Colon (tissue), 2 donors: ENCODE results near the gene ST8SIA6.
"Not testable (repeated sequence)": the region's sequence is repeated elsewhere in the genome, so short reads cannot be mapped to it uniquely, and the experiment has no call there.

Experiments
- FAIRE-seq: peaks from 2 replicates; lab custom pipeline; 2012; peaks lifted over from hg19 to GRCh38; lab: Jason Lieb, UNC
- donor health status: control.
- donor health status: control.

Gene ST8SIA6

DNA sequence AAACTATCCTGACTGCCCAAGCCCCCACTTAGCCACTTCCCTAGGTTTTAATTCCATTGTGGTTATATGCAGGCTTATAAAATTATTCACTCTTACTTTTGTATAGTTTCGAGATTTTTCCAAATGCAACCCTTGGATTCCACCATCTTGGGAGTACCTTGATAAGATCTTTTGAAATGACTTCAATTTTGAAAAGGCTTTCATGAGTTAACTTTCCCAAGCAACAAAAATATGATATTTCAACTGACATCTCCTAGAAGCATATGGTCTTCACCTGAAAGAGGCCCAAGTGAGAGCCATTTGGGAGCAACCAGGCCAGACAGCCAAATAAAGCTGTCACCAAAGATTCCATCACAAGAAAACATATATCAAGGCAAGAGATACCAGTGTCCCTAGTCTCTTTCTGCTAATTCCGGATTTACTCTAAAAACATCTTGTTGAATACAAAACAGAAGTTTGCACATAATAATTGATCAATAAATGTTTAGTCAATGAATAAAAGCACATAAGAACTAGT lies 1.7 kb upstream of the ST8SIA6 start:
- FAIRE-seq, result no peak

GRCh38 chr10:17455015-17455520 lies 673 bp upstream of the ST8SIA6 start:
- FAIRE-seq, result no peak

GRCh38 chr10:17453373-17454091 lies 863 bp downstream of the ST8SIA6 start:
- FAIRE-seq, result no peak

- FAIRE-seq, result no peak
Measured at GRCh38 chr10:17453035-17453372, 1.4 kb downstream of the ST8SIA6 start.

DNA sequence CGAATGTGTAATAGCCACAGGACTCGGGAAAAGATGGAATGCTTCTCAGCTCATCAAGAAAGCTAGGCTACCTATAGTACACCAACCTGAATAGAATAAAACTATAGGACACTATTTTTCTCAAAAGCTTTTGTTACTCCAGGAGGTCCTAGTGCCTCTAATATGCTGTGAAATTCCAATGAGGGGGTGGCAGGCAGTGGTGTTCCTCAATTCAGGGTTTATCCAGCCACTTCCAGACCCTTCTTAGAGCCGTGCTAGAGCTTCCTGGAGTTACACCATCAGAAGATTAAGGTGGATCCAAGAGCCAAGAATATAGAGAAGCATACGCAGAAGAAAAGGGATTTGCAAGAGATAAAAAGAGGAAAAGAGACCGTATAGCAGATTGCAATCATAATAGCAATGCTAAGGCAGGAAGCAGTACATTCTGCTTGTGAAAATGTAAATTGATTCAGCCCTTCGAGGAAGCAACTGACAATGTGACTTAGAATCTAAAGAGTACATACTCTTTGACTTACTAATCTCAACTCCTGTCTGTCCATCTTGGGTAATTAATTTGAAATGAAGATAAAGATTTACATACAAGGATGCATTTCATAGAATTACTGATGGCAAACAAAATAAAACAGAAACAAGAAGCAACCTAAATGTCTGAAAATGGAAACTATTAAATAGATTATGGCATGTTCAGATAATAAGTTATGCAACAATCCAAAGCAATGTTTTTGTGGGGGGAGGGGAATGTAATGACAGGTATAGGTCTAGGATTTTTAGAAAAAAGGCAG lies 2.1 kb downstream of the ST8SIA6 start:
- no peak for FAIRE-seq

GRCh38 chr10:17450024-17450423 lies 4.4 kb downstream of the ST8SIA6 start:
- no peak for FAIRE-seq

DNA sequence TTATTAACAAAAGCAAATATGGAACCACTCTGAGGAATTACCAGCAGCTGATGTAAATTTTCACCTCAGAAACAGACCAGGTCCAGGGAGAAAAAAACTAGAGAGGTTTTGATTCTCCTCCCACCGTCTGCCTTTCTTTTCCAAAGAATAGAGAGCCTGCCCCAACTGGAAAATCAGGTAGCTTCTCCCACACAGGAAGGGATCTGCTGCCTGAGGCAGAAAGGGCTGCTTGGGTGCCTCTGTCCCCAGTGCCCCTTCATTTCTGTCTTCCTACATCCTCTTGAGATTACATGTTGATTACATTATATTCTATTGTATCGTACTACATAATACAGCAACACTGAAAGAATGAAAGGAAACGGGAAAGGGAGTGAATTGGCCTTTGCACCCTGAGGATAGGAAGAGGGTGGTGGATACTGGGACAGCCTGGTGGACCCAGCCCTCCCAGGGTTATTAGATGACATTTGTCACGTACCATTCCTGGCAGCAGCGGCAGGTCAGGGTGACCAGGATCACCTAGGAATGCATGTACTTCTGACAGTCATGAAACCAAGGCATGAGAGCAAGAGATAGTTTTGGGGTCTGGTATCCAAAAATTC lies 8.9 kb downstream of the ST8SIA6 start:
- no peak for FAIRE-seq

DNA sequence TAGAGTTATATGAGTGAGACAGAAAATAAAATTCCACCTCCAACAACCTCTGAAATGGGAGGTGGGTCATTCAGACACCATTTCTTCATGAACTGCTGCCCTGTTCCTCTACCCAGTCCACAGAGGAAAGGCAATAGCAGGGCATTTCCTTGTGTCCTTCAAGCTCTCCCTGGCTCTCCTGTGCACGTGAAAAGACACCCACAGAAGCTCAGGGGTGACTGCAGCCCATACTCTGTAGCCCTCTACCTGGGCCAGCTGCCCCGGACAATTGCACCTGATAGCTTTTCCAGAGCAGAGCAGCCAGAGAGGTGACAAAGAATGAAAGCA lies 10.0 kb downstream of the ST8SIA6 start:
- no peak for FAIRE-seq

DNA sequence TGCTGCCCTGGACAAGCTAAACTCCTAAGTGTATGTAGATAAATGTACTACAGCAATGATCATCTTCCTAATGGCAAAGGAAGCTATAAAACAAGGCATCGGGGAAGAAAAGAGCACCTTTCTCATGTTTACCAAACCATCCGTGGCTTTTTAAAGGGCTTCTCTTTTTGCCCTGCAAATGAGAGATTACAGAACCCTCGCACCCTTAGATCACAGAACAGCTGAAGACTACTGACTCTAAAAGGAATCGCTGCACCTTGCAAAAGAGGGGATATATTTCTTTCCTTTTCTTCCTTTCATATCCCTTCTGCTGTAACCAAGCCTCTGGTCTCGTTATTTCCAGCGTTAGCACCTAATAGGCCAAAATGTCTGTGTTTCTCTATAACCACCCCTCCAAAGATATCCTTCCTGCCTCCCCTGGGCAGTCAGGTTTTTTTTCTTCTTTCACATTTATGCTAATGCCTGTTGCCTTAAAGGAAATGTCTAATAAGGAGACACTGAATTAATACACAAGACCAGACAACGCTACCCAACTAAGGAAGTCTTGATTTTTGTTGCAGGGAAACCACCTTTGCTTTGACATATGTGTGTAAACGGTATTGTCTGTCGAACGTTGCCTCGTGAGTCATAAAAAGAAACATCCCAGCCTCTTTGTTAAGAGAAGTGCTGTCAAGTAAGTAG lies 10.5 kb downstream of the ST8SIA6 start:
- no peak for FAIRE-seq

DNA sequence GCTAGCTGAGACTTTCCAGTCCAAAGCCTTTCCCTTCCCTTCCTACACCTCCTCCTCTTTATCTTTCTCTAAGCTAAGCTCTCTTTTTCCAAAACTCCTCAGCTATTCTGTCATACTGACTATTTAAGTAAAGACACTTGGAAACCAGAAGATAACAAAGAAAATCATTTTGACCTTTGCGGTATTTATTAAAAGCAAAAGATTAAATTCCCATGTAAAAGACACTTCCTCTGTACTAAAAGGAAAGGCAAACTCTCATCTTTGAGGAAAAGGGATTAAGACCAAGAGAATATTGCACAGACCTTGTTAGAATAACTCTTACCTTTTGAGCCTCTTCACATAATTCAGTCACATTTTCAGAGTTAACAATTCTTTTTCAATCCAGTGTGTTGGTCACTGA lies 15.8 kb downstream of the ST8SIA6 start:
- no peak for FAIRE-seq

DNA sequence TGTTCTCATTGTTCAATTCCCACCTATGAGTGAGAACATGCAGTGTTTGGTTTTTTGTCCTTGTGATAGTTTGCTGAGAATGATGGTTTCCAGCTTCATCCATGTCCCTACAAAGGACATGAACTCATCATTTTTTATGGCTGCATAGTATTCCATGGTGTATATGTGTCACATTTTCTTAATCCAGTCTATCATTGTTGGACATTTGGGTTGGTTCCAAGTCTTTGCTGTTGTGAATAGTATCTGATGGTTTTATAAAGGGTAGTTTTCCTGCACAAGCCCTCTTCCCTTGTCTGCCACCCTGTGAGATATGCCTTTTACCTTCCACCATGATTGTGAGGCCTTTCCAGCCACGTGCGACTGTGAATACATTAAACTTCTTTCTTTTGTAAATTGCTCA lies 17.8 kb downstream of the ST8SIA6 start:
- FAIRE-seq, result not testable (repeated sequence)

- FAIRE-seq, result no peak
Measured at GRCh38 chr10:17435953-17436352, 18.4 kb downstream of the ST8SIA6 start.

GRCh38 chr10:17435187-17435586 lies 19.2 kb downstream of the ST8SIA6 start:
- FAIRE-seq, result no peak

- no peak for FAIRE-seq
Measured at GRCh38 chr10:17432723-17433122, 21.7 kb downstream of the ST8SIA6 start.

GRCh38 chr10:17431871-17432311 lies 22.5 kb downstream of the ST8SIA6 start:
- FAIRE-seq, result no peak

DNA sequence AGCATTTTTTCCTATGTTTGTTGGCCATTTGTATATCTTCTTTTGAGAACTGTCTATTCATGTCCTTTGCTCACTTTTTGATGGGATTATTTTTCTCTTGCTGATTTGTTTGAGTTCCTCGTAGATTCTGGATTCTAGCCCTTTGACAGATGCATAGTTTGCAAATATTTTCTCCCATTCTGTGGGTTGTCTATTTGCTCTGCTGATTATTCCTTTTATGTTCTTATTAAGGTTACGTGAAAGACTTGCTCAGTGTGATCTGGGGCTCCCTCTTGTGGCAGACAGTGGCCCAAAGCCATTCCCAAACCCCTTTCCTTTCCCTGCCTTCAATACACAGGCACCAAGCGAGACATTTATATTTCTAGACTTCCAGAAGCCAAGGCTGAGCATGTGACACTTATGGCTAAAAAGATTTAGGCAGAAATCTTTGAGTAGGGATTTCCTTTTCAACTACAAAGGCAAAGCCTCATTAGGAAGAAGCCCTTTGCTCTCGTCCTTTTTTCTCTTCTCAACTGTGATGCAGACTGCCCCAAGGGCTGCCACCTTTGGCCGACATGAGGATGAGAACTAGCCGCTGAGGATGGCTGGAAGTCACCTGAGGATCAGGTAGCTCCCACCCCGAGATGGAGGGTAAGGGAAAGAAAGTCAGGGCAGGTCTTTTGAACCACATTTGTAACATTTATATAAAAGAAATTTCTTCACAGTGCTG lies 23.6 kb downstream of the ST8SIA6 start:
- no peak for FAIRE-seq

- FAIRE-seq, result no peak
Measured at GRCh38 chr10:17429490-17429889, 24.9 kb downstream of the ST8SIA6 start.

DNA sequence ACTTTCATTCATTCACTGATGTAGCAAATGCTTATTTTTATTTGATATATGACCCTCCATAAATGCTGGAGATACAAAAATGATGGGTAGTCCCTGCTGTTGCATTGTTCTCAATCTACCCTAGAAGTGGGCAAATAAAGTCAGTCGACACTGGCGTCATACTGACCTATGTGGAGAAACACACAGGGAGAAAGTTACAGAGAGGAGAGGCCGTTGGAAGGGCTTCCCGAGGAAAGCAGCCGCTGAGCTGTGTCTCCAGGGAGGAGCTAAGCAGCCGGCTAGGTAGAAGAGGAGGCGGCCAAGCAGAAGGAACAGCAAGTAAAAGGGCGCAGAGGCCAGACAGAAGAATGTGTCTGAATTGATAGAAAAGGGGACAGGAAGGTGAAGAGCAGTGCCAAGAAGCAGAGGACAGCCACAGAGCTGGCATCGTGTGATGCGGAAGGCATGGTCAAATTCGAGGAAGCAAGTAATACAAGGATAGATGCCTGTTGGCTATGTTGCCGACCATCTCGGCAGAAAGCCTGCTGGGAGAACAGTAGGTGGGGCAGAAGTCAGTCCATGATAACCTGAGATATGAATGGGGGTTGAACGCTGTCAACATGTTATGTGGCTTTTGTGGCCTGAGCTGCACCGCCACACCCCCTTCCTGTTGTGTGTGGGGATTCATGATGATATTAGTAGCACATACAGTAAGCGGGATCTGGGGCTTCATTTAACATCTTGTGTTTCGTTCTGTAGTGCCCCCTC lies 25.9 kb downstream of the ST8SIA6 start:
- no peak for FAIRE-seq

- no peak for FAIRE-seq
Measured at GRCh38 chr10:17427666-17428350, 26.6 kb downstream of the ST8SIA6 start.

- FAIRE-seq, result no peak
Measured at GRCh38 chr10:17427201-17427600, 27.2 kb downstream of the ST8SIA6 start.
